ENCODE data around the gene RUFY4.

The RUFY4 gene

DNA sequence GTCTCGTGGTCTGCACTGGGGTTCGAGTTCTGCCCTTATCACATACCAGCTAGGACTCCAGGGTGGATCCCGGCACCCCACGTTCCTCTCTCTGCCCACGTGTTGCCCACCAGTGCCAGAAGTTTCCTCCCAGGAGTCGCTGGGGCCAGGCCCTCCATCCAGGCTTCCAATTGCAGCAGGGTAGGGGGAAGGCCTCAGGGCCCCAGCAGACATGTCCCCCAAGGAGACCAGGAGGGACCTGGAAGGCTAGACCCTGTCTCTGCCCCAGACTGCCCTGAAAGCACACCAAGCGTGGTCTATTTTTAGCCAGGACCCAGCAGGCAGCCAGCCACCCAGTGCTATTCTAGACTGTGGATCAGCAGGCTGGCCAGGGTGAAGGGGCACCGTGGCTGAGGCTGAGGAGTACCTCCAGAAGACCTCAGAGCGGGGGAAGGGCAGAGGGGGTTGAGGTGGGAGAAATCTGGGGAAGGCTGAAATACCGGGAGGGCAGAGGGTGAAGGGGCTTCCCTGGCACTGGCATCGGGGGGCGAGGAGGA lies 47.4 kb upstream of the RUFY4 start:
- TF ChIP-seq SIN3A (IDR thresholded peaks at IDR 0.05; ENCODE audit: borderline replicate concordance, insufficient read depth, low read length) (no peak), TAF1 (IDR thresholded peaks at IDR 0.05; ENCODE audit: borderline replicate concordance, insufficient read depth, low read length) (no peak)

DNA sequence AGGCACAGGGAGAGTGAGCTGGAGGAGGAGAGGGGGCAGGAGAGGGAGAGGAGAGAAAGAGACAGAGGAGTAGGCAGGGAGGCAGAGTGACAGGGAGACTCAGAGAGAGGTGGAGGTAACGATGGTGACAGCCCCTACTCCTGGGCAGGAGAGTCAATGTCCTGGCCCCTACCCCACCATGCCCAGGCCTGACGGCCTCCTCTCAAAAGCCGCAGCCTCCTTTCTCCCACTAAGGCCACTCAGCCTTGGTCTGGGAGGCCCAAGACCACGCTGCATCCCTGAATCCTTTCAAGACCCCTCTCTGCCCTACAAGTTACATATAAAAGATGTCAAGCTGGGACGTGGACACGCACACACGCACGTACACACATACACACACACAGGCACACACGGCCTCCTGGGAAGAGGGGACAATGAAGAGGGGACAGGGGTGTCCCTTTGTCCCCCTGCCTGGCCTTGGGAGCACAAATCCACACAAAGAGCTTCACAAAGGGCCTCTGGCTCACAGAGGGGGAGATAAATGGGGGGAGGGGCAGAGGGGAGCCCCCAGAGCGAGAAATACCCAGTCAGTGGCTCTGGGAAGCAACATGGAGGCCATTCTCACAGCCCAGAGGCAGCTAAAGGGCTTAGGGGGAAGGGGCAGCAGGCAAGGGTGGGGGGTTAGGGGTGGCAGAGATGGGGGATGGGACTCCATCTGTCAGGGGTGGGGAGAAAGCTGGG lies 46.8 kb upstream of the RUFY4 start:
- no peak for TF ChIP-seq FOXP2 (optimal IDR thresholded peaks at IDR 0.05; ENCODE audit: borderline replicate concordance, extremely low read depth, extremely low read length, insufficient read depth)
- TF ChIP-seq POLR2AphosphoS5 (IDR thresholded peaks at IDR 0.05; ENCODE audit: low read depth, low read length) = no peak
- TF ChIP-seq TAF1 (IDR thresholded peaks at IDR 0.05; ENCODE audit: borderline replicate concordance, insufficient read depth, low read length) = no peak
- no peak for TF ChIP-seq SIN3A (IDR thresholded peaks at IDR 0.05; ENCODE audit: borderline replicate concordance, insufficient read depth, low read length)
- TF ChIP-seq, protein P1, sequence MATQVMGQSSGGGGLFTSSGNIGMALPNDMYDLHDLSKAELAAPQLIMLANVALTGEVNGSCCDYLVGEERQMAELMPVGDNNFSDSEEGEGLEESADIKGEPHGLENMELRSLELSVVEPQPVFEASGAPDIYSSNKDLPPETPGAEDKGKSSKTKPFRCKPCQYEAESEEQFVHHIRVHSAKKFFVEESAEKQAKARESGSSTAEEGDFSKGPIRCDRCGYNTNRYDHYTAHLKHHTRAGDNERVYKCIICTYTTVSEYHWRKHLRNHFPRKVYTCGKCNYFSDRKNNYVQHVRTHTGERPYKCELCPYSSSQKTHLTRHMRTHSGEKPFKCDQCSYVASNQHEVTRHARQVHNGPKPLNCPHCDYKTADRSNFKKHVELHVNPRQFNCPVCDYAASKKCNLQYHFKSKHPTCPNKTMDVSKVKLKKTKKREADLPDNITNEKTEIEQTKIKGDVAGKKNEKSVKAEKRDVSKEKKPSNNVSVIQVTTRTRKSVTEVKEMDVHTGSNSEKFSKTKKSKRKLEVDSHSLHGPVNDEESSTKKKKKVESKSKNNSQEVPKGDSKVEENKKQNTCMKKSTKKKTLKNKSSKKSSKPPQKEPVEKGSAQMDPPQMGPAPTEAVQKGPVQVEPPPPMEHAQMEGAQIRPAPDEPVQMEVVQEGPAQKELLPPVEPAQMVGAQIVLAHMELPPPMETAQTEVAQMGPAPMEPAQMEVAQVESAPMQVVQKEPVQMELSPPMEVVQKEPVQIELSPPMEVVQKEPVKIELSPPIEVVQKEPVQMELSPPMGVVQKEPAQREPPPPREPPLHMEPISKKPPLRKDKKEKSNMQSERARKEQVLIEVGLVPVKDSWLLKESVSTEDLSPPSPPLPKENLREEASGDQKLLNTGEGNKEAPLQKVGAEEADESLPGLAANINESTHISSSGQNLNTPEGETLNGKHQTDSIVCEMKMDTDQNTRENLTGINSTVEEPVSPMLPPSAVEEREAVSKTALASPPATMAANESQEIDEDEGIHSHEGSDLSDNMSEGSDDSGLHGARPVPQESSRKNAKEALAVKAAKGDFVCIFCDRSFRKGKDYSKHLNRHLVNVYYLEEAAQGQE (IDR thresholded peaks at IDR 0.05; ENCODE audit: insufficient read depth in 1 of 2, low read depth in 2 of 2, low read length in 2 of 2) = no peak

DNA sequence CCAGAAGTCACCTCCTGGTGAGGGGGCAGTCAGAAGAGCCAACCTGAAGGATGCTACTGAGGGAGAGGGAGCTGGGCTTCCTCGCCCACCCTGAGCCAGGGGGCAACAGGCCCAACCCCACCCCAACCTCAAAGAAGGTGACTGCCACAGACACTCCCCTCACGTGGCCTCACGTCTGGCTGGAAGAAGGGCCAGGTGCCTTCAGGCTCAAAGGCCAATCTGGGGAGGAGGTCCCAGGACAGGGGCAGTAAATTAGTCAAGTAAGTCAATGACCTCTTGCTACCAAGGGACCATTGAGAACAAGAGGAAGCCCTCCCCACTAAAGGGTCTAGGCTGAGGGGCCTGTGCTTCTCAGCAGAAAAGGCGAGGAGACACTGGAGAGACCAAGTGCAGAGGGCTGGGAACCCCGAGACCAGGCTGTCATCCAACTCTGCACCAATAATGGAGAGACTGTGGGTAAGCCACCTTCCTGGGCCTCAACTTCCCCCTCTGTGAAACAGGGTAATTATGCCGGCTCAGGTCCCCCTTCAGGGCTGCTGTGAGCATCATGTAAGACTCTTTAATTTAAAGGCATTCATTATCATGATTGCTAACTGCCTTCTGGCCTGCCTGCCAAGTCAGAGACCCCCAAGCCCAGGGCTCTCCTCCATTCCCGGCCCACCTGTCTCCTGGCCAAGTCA lies 46.1 kb upstream of the RUFY4 start:
- no peak for TF ChIP-seq POLR2AphosphoS5 (IDR thresholded peaks at IDR 0.05; ENCODE audit: low read depth, low read length)
- TF ChIP-seq, protein P1 (IDR thresholded peaks at IDR 0.05; ENCODE audit: insufficient read depth in 1 of 2, low read depth in 2 of 2, low read length in 2 of 2) = no peak
- TF ChIP-seq FOXP2 (optimal IDR thresholded peaks at IDR 0.05; ENCODE audit: borderline replicate concordance, extremely low read depth, extremely low read length, insufficient read depth) = no peak
- TF ChIP-seq TAF1 (IDR thresholded peaks at IDR 0.05; ENCODE audit: borderline replicate concordance, insufficient read depth, low read length) = no peak

DNA sequence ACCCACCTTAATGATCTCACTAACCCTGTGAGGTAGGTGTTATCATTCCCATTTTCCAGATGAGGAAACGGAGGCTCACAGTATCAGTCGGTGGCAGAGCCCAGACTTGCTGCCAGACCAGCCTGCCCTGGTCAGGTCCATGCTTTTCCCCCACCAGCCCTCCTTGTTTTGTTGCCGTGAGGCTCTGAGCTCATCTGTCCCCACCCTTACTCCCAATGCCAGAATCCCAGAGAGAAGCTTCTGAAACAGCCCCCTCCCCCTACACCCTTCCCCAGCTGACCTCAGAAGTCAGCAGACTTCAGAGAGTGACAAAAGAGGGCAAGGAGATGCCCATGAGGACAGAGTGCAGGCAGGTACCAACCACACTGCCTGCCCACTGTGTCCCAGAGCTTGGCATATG lies 45.4 kb upstream of the RUFY4 start:
- TF ChIP-seq, protein P1 (IDR thresholded peaks at IDR 0.05; ENCODE audit: insufficient read depth in 1 of 2, low read depth in 2 of 2, low read length in 2 of 2) = no peak
- TF ChIP-seq FOXP2 (optimal IDR thresholded peaks at IDR 0.05; ENCODE audit: borderline replicate concordance, extremely low read depth, extremely low read length, insufficient read depth) = no peak

DNA sequence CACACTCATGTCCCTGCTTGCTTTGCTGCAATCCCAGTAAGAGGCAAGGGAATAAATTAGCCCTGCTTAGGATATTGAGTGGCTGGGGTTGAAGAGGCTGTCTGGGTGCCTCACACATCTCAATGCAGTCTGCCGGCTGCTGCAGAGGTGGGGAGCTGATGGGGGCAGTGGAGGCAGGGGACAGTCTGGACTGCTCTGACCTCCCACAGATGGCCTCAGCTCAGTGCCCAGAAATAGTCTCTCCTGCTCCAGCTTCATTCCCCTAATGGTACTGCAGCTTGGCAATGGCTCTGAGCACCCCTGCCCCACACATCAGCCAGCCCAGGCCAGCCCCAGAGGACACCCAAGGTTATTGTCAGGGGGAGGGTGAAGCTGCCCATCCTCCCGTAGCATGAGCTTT lies 44.7 kb upstream of the RUFY4 start:
- TF ChIP-seq POLR2AphosphoS5 (IDR thresholded peaks at IDR 0.05; ENCODE audit: low read depth, low read length) = no peak
- no peak for TF ChIP-seq FOXP2 (optimal IDR thresholded peaks at IDR 0.05; ENCODE audit: borderline replicate concordance, extremely low read depth, extremely low read length, insufficient read depth)
- no peak for TF ChIP-seq SIN3A (IDR thresholded peaks at IDR 0.05; ENCODE audit: borderline replicate concordance, insufficient read depth, low read length)
- TF ChIP-seq TAF1 (IDR thresholded peaks at IDR 0.05; ENCODE audit: borderline replicate concordance, insufficient read depth, low read length) = no peak
- TF ChIP-seq, protein P1 (IDR thresholded peaks at IDR 0.05; ENCODE audit: insufficient read depth in 1 of 2, low read depth in 2 of 2, low read length in 2 of 2) = no peak
